OCI-LY7 (cell line): ENCODE data around the gene DPM1. TPM values are rescaled to one million over a fixed set of nuclear protein-coding genes. Genes with fewer than 3 reads are reported as not detected.
A peak's percentile ranks its signal among the peaks of the same experiment; 100 is the strongest.

Experiments used
- BruUV-seq: library from RNA; stranded (reverse); fragments of 400-500 nt; replicated peaks from 2 replicates; lab custom pipeline; 2021; lab: Mats Ljungman, UMichigan
- CTCF ChIA-PET: fragments of 300-600 bp; sonication (Branson Sonifier 250); formaldehyde crosslinking; loops from one replicate; lab custom pipeline; 2022; ENCODE audit warnings: antibody characterized with exemption; ENCODE audit not compliant: unreplicated experiment; lab: Charles Lee
- POLR2A ChIA-PET: fragments of 300-600 bp; sonication (Branson Sonifier 250); formaldehyde crosslinking; loops from one replicate; lab custom pipeline; 2022; ENCODE audit warnings: antibody characterized with exemption; lab: Charles Lee
- DNase-seq: peaks from one replicate; pipeline ENCODE4 v3.0.0-alpha.2; 2015; ENCODE audit warnings: low spot score
- H2AFZ ChIP-seq: fragments of 200-600 bp; sonication (generic), shearing (Covaris generic); 2 replicates; pipeline ENCODE4 v1.6.1; 2014; ENCODE audit warnings: mild to moderate bottlenecking, antibody characterized with exemption, low read length, moderate library complexity
- H3K27ac ChIP-seq: fragments of 200-600 bp; sonication (generic); 2 replicates; pipeline ENCODE4 v1.5.1; 2014; ENCODE audit warnings: mixed run types, low read depth, mild to moderate bottlenecking, moderate library complexity, low read length, inconsistent platforms; ENCODE audit not compliant: poor library complexity, severe bottlenecking
- H3K36me3 ChIP-seq: fragments of 200-600 bp; sonication (generic); 2 replicates; pipeline ENCODE4 v1.6.1; 2014; ENCODE audit warnings: mild to moderate bottlenecking, antibody characterized with exemption, low read length, moderate library complexity, mixed read lengths; ENCODE audit not compliant: insufficient read depth
- H3K4me1 ChIP-seq: fragments of 200-600 bp; sonication (generic); 2 replicates; pipeline ENCODE4 v1.5.1; 2014; ENCODE audit warnings: mild to moderate bottlenecking, low read length; ENCODE audit not compliant: insufficient read depth, poor library complexity, severe bottlenecking
- H3K4me2 ChIP-seq: fragments of 200-600 bp; sonication (generic); 2 replicates; pipeline ENCODE4 v1.6.1; 2014; ENCODE audit warnings: mild to moderate bottlenecking, low read length
- H3K4me3 ChIP-seq: fragments of 200-600 bp; sonication (generic); 2 replicates; pipeline ENCODE4 v1.5.1; 2014; ENCODE audit warnings: mild to moderate bottlenecking, low read depth, low read length; ENCODE audit not compliant: poor library complexity, severe bottlenecking
- H3K79me2 ChIP-seq: fragments of 200-600 bp; sonication (generic); 2 replicates; pipeline ENCODE4 v1.6.1; 2016; ENCODE audit warnings: low read depth, mild to moderate bottlenecking, low read length, moderate library complexity, mixed read lengths; ENCODE audit not compliant: insufficient read depth
- H3K9me2 ChIP-seq: fragments of 200-600 bp; sonication (generic); 2 replicates; pipeline ENCODE4 v1.6.1; 2016; ENCODE audit warnings: mild to moderate bottlenecking, low read length, mixed read lengths; ENCODE audit not compliant: insufficient read depth
- H3K9me3 ChIP-seq: fragments of 200-600 bp; sonication (generic); 2 replicates; pipeline ENCODE4 v1.6.1; 2014; ENCODE audit warnings: mild to moderate bottlenecking, mixed run types, low read length, mixed read lengths
- H4K20me1 ChIP-seq: fragments of 200-600 bp; sonication (generic); 2 replicates; pipeline ENCODE4 v1.6.1; 2014; ENCODE audit warnings: mild to moderate bottlenecking, antibody characterized with exemption, low read length, moderate library complexity, mixed read lengths; ENCODE audit not compliant: insufficient read depth
- EZH2phosphoT487 ChIP-seq: fragments of 200-600 bp; sonication (generic); IDR thresholded peaks from 2 replicates; pipeline ENCODE4 v1.6.1; 2018; ENCODE audit warnings: low read depth, borderline replicate concordance, mild to moderate bottlenecking, mixed run types, antibody characterized with exemption, low read length, moderate library complexity, mixed read lengths
- intact Hi-C: fragments of 100-400 bp; cut with micrococcal nuclease; formaldehyde crosslinking; loops from one replicate; pipeline ENCODE4 v1.10.0; 2022; ENCODE audit not compliant: unreplicated experiment
- total RNA-seq, 2 experiments: library from RNA; depleted of rRNA in 1 of 2; stranded (reverse); fragments of >200 nt in 1 of 2; shearing (Covaris generic) in 1 of 2; gene quantifications; 2 replicates each; pipeline ENCODE4 v1.2.3, GENCODE V29; 2014 to 2022
- TF ChIP-seq, protein P1 (sequence below): fragments of 200-600 bp; sonication (generic); conservative IDR thresholded peaks from 2 replicates; pipeline ENCODE4 v1.5.1; 2014; ENCODE audit warnings: mild to moderate bottlenecking, antibody characterized with exemption, low read length, moderate library complexity, mixed read lengths

The DPM1 gene
- total RNA-seq, 2 experiments from 2014 or later: 60.2 to 71.2 TPM

DNA sequence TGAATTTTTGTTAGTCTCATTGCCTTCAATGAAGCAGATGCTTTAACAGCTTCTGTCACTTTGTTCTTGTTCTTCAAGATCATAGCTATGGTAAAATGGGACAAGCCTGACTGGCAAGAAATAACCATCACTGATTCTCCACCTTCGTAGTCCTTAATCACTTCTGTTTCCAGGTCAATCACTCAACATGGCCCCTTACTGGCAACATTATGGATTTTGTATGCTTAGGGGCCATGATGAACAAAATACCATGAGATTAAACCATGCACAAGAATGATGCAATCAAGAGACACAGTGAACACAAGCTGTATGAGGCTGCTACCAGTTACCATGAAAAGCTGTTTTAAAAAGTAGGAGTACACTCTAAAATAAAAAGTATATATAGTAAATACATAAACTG is 59.9 kb downstream of the DPM1 start:
- intact Hi-C loops: no loop called here
- H3K4me3 ChIP-seq: no peak overlapping the region
- CTCF ChIA-PET: no interaction called here
- DNase-seq: no peak
- H4K20me1 ChIP-seq: peaks cover 35% of the 10 kb centered on the region
- peaks cover 63% of the 10 kb centered on the region for H3K79me2 ChIP-seq
- peaks cover 100% of the 10 kb centered on the region for H3K36me3 ChIP-seq
- no TSS peak for BruUV-seq
- no peaks in the 10 kb centered on the region for H3K9me3 ChIP-seq
- peak overlapping the region; percentile 36 for H3K27ac ChIP-seq
- no peak overlapping the region for H2AFZ ChIP-seq
- H3K9me2 ChIP-seq: no peaks in the 10 kb centered on the region
- no peaks in the 10 kb centered on the region for H3K4me1 ChIP-seq
- POLR2A ChIA-PET: interaction anchor here (0.7 to 1.3 kb wide), 3 partner anchors 9 to 104 kb away, joined by 4 to 6 read pairs (median 4); partner anchors contain the start of gene BCAS4
- TF ChIP-seq EZH2phosphoT487: no peak
- TF ChIP-seq, protein P1, sequence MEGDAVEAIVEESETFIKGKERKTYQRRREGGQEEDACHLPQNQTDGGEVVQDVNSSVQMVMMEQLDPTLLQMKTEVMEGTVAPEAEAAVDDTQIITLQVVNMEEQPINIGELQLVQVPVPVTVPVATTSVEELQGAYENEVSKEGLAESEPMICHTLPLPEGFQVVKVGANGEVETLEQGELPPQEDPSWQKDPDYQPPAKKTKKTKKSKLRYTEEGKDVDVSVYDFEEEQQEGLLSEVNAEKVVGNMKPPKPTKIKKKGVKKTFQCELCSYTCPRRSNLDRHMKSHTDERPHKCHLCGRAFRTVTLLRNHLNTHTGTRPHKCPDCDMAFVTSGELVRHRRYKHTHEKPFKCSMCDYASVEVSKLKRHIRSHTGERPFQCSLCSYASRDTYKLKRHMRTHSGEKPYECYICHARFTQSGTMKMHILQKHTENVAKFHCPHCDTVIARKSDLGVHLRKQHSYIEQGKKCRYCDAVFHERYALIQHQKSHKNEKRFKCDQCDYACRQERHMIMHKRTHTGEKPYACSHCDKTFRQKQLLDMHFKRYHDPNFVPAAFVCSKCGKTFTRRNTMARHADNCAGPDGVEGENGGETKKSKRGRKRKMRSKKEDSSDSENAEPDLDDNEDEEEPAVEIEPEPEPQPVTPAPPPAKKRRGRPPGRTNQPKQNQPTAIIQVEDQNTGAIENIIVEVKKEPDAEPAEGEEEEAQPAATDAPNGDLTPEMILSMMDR: no peak
- H3K4me2 ChIP-seq: no peak overlapping the region

GRCh38 chr20:50895111-50895830 is 63.1 kb downstream of the DPM1 start:
- Histone ChIP-seq H3K27ac (no peak overlapping the region), H3K9me2 (no peaks in the 10 kb centered on the region), H3K9me3 (no peaks in the 10 kb centered on the region), H3K79me2 (peaks cover 40% of the 10 kb centered on the region; the same call in 1 of the 2 replicates), H3K4me1 (peaks cover 3% of the 10 kb centered on the region), H3K36me3 (peaks cover 100% of the 10 kb centered on the region), H3K4me3 (no peak overlapping the region), H2AFZ (no peak overlapping the region), H4K20me1 (peaks cover 22% of the 10 kb centered on the region; the same call in 1 of the 2 replicates), H3K4me2 (no peak overlapping the region)
- ChIA-PET POLR2A (interaction anchor here (0.6 to 1.2 kb wide), 3 partner anchors 11 to 112 kb away, joined by 3 to 4 read pairs (median 3); no protein-coding TSS in a partner anchor), CTCF (interaction anchor here (0.5 kb wide), 1 partner anchor 109 kb away, joined by 3 read pairs; no protein-coding TSS in a partner anchor)
- no peak for DNase-seq
- intact Hi-C loops: no loop called here
- TF ChIP-seq, protein P1: no peak
- TF ChIP-seq EZH2phosphoT487: no peak
- no TSS peak for BruUV-seq

- Histone ChIP-seq H3K4me1 (peaks cover 6% of the 10 kb centered on the region), H3K4me2 (no peak overlapping the region), H3K36me3 (peaks cover 100% of the 10 kb centered on the region), H2AFZ (no peak overlapping the region), H3K79me2 (peaks cover 26% of the 10 kb centered on the region; the same call in 1 of the 2 replicates), H3K9me3 (no peaks in the 10 kb centered on the region), H3K4me3 (no peak overlapping the region), H4K20me1 (peaks cover 22% of the 10 kb centered on the region; the same call in 1 of the 2 replicates), H3K9me2 (no peaks in the 10 kb centered on the region), H3K27ac (no peak overlapping the region)
- ChIA-PET POLR2A (no interaction called here), CTCF (no interaction called here)
- no TSS peak for BruUV-seq
- DNase-seq: no peak
- intact Hi-C loops: no loop called here
- TF ChIP-seq, protein P1: no peak
- TF ChIP-seq EZH2phosphoT487: no peak
These were observed 64.7 kb downstream of the DPM1 start for GRCh38 chr20:50893620-50894019.
